Progenitor cell of endocrine pancreas (in vitro differentiated cells): ENCODE measurements around the gene JCHAIN. TPM values are rescaled to one million over a fixed set of nuclear protein-coding genes. Genes with fewer than 3 reads are reported as not detected.
"Not testable (repeated sequence)": the region's sequence is repeated elsewhere in the genome, so short reads cannot be mapped to it uniquely, and the experiment has no call there.

Experiments
- DNase-seq: peaks from one replicate; pipeline ENCODE4 v3.0.0; 2021; ENCODE audit warnings: low spot score; ENCODE audit not compliant: unreplicated experiment
- H3K27ac Mint-ChIP-seq: 2 replicates; pipeline ENCODE4 v1.8.0; 2021; ENCODE audit warnings: mild to moderate bottlenecking, moderate library complexity, mixed read lengths
- H3K27me3 Mint-ChIP-seq: 2 replicates; pipeline ENCODE4 v1.8.0; 2021; ENCODE audit warnings: mixed read lengths
- H3K36me3 Mint-ChIP-seq: 2 replicates; pipeline ENCODE4 v1.8.0; 2022; ENCODE audit warnings: mixed read lengths; ENCODE audit not compliant: insufficient read depth
- H3K4me1 Mint-ChIP-seq: 2 replicates; pipeline ENCODE4 v1.8.0; 2021; ENCODE audit warnings: low read depth, mixed read lengths
- H3K4me3 Mint-ChIP-seq: 2 replicates; pipeline ENCODE4 v1.8.0; 2021; ENCODE audit warnings: low read depth, mild to moderate bottlenecking, moderate library complexity, mixed read lengths
- H3K9me3 Mint-ChIP-seq: 2 replicates; pipeline ENCODE4 v1.8.0; 2021; ENCODE audit warnings: low read depth, mixed read lengths
- total RNA-seq: library from RNA; stranded (reverse); gene quantifications from 2 replicates; pipeline ENCODE4 v1.2.1, GENCODE V29; 2021
- TF ChIP-seq, protein P1 (sequence below): fragments of 200-600 bp; sonication (generic); IDR thresholded peaks from one replicate; pipeline ENCODE4 v1.5.0; 2021; ENCODE audit warnings: antibody characterized with exemption, mild to moderate bottlenecking; ENCODE audit not compliant: unreplicated experiment

Gene JCHAIN
- total RNA-seq, 1 donor from 2014 or later, result not detected

- Mint-ChIP-seq H3K9me3 (no peaks in the 10 kb centered on the region), H3K4me1 (peaks cover 1% of the 10 kb centered on the region), H3K27me3 (peaks cover 10% of the 10 kb centered on the region), H3K36me3 (no peaks in the 10 kb centered on the region), H3K27ac (no peak overlapping the region), H3K4me3 (no peak overlapping the region)
- no peak for DNase-seq
- TF ChIP-seq, protein P1, sequence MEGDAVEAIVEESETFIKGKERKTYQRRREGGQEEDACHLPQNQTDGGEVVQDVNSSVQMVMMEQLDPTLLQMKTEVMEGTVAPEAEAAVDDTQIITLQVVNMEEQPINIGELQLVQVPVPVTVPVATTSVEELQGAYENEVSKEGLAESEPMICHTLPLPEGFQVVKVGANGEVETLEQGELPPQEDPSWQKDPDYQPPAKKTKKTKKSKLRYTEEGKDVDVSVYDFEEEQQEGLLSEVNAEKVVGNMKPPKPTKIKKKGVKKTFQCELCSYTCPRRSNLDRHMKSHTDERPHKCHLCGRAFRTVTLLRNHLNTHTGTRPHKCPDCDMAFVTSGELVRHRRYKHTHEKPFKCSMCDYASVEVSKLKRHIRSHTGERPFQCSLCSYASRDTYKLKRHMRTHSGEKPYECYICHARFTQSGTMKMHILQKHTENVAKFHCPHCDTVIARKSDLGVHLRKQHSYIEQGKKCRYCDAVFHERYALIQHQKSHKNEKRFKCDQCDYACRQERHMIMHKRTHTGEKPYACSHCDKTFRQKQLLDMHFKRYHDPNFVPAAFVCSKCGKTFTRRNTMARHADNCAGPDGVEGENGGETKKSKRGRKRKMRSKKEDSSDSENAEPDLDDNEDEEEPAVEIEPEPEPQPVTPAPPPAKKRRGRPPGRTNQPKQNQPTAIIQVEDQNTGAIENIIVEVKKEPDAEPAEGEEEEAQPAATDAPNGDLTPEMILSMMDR, result no peak
These were observed 4.2 kb upstream of the JCHAIN start for GRCh38 chr4:70670332-70671014.

DNA sequence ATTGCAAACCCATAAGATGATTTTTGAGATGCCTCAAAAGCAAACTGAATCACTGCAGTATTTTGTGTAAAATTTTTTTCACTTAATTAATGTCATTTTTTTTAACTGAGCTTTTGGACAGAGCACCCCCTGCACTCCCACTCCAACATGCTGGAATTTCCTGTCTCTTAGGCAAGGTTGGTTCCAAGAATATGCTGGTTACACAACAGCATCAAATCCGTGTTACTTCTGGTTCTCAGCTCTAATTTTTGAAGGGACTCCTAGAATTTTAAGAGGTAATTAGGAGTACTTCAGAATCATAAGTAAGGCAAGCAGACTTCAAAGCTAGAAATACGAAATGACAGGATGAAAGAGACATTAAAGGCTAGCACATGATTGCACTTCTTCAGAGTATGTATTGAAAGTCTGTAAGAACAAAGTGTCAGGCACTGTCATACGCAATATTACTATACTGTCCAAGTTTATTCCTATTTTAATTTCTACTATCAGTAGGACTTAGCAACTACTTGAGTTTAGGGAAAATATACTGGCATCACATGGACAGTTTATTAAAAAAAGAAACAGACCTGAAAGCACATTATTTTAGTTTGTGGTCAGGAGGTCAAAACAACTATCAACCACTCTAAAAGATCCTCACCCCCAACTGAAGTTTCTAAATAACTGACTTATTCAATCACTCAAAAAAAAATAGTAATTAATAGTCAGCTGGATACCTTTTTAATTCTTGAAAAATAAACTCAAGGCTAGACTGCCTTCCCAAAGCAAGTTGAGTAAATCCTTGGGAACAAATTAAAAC, 1.6 kb upstream of the JCHAIN start:
- TF ChIP-seq, protein P1, result no peak
- no peaks in the 10 kb centered on the region for H3K36me3 Mint-ChIP-seq
- no peak overlapping the region for H3K27ac Mint-ChIP-seq
- no peak overlapping the region for H3K4me3 Mint-ChIP-seq
- no peaks in the 10 kb centered on the region for H3K9me3 Mint-ChIP-seq
- DNase-seq, result no peak
- H3K4me1 Mint-ChIP-seq, result peaks cover 1% of the 10 kb centered on the region
- H3K27me3 Mint-ChIP-seq, result peaks cover 7% of the 10 kb centered on the region

DNA sequence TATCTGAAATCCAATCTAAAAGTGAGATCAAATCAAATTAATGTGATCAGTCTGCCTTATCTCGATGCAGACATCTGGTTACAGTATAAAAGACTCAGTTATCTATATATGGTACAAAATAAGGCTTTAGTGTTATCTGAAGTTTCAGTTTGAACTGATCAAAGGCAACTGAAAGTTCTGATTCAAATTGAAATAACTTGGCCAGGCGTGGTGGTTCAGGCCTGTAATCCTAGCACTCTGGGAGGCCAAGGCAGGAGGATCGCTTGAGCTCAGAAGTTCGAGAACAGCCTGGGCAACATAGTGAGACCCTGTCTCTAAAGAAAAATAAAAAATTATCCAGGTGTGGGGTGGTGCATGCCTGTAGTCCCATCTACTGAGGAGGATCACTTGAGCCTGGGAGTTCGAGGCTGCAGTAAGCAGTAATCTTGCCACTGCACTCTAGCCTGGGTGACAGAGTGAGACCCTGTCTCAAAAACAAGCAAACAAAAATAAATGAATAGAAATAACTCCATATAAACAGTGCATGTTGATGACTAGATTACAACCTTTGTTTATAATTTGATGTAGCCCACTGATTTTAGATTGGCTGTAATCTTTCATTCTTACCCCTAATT, 4.9 kb downstream of the JCHAIN start:
- H3K4me3 Mint-ChIP-seq, result not testable (repeated sequence)

DNA sequence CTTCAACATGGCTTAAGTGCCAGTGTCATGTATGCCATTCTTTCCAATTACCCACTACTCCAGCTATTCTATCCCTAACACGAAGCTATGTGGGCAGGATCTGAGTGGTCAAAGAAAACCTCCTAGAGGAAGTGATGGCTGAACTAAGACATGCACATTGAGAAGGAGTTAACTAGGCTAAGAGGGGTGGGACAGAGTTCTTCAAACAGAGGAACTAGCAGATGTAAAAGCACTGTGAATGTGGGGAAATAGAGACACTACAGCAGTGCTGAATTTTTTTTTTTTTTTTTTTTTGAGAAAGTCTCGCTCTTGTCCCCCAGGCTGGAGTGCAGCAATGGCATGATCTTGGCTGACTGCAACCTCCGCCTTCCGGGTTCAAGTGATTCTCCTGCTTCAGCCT, 6.2 kb downstream of the JCHAIN start:
- TF ChIP-seq, protein P1, result no peak
- Mint-ChIP-seq H3K9me3 (no peaks in the 10 kb centered on the region), H3K4me1 (no peaks in the 10 kb centered on the region), H3K36me3 (no peaks in the 10 kb centered on the region), H3K4me3 (no peak overlapping the region), H3K27ac (no peak overlapping the region), H3K27me3 (no peaks in the 10 kb centered on the region)
- DNase-seq, result no peak

More for the DNA sequence above, 4.9 kb downstream of the JCHAIN start:
- H3K36me3 Mint-ChIP-seq, H3K9me3 Mint-ChIP-seq, H3K27ac Mint-ChIP-seq, DNase-seq, H3K27me3 Mint-ChIP-seq, H3K4me1 Mint-ChIP-seq: not testable (repeated sequence)

- Mint-ChIP-seq H3K27me3 (no peaks in the 10 kb centered on the region), H3K36me3 (no peaks in the 10 kb centered on the region), H3K9me3 (no peaks in the 10 kb centered on the region), H3K27ac (no peak overlapping the region), H3K4me1 (peaks cover 3% of the 10 kb centered on the region), H3K4me3 (no peak overlapping the region)
- DNase-seq, result no peak
- TF ChIP-seq, protein P1, result no peak
These were observed 7.9 kb downstream of the JCHAIN start for GRCh38 chr4:70658418-70658817.
